SIG-M5 (cell line): Measurements from ENCODE around the gene LGALS9.
"Not testable (repeated sequence)": the region's sequence is repeated elsewhere in the genome, so short reads cannot be mapped to it uniquely, and the experiment has no call there.

Experiments used
- DNase-seq: peaks from one replicate; lab custom pipeline; 2025; lab: John Stamatoyannopoulos, UW

Gene LGALS9

DNA sequence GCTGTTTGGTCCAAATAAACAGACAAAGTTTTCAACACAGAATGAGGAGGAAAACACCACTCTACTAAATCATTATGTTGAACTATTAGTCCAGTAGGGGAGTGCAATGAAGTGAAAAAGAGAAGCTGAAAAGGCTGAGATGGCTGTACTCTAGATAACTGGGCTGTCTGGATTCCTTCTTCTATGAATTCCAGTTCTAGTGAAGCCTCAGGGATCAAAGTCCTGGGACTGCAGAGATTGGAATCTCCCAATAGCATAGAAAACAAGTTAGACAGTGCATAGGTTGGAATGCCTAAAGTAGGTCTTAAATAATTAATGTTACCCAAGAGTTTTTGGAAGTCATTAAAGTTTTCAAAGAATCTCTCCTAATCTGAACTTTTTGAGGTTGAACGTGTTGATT lies 59.9 kb downstream of the LGALS9 start:
- DNase-seq = no peak

DNA sequence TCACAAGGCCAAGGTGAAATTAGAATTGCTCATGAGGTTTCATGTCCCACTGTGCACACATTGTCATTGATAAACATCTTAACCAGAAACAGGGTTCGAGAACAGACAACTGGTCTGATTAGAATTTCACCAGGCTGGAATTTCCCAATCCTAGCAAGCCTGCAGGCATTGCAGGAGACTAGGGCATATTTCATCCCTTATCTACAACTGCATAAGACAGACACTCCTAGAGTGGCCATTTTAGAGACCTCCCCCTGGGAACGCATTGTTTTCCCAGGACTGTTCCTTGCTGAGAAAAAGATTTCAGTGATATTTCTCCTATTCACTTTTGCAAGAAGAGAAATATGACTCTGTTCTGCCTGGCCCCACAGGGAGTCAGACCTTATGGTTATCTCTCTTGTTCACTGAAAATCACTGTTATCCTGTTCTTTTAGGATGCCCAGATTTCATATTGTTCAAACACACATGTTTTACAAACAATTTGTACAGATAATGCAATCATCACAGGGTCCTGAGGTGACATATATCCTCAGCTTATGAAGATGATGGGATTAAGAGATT lies 64.3 kb downstream of the LGALS9 start:
- not testable (repeated sequence) for DNase-seq
